ENCODE results near the gene JAM3.

- TF ChIP-seq CSDC2 (CRISPR knock-in tag; IDR thresholded peaks at IDR 0.05) (no peak), ESRRG (CRISPR knock-in tag; IDR thresholded peaks at IDR 0.05) (no peak), ZFP3 (CRISPR knock-in tag; IDR thresholded peaks at IDR 0.05) (no peak)
Observed at GRCh38 chr11:134024420-134025081, 44.3 kb upstream of the JAM3 start.
